Aorta (tissue), 5 donors: ENCODE data around the gene PHOX2B. TPM values are rescaled to one million over a fixed set of nuclear protein-coding genes. Genes with fewer than 3 reads are reported as not detected.
"Not testable (repeated sequence)": the region's sequence is repeated elsewhere in the genome, so short reads cannot be mapped to it uniquely, and the experiment has no call there.

Source experiments
- ATAC-seq: fragments of 200-7000 bp; cut with Tn5 transposase; one replicate; pipeline ENCODE4 v1.9.1; 2022; ENCODE audit warnings: moderate library complexity; ENCODE audit not compliant: low FRiP score
- DNase-seq, 2 donors: peaks; one replicate each; pipeline ENCODE4 v3.0.0-alpha.2; 2020
- H3K27ac ChIP-seq, 2 donors: one replicate each; pipeline ENCODE4 v1.5.1; 2013; ENCODE audit warnings: low read length in 2 of 2, mild to moderate bottlenecking in 2 of 2, moderate library complexity in 2 of 2, control low read depth in 1 of 2, inconsistent platforms in 1 of 2, low read depth in 1 of 2
- H3K27me3 ChIP-seq, 2 donors: one replicate each; pipeline ENCODE4 v1.6.1; 2013; ENCODE audit warnings: control low read depth in 1 of 2, low read length in 1 of 2, mild to moderate bottlenecking in 1 of 2, moderate library complexity in 1 of 2; ENCODE audit not compliant: insufficient read depth in 2 of 2, control insufficient read depth in 1 of 2
- H3K36me3 ChIP-seq, 2 donors: one replicate each; pipeline ENCODE4 v1.6.1; 2013; ENCODE audit warnings: control low read depth in 1 of 2, low read length in 1 of 2, mild to moderate bottlenecking in 1 of 2; ENCODE audit not compliant: insufficient read depth in 2 of 2, control insufficient read depth in 1 of 2
- H3K4me1 ChIP-seq, 2 donors: one replicate each; pipeline ENCODE4 v1.6.1; 2013; ENCODE audit warnings: low read length in 2 of 2, control low read depth in 1 of 2, mild to moderate bottlenecking in 1 of 2, moderate library complexity in 1 of 2; ENCODE audit not compliant: insufficient read depth in 2 of 2, control insufficient read depth in 1 of 2
- H3K4me3 ChIP-seq, 2 donors: one replicate each; pipeline ENCODE4 v1.5.1; 2013; ENCODE audit warnings: low read length in 2 of 2, control low read depth in 1 of 2, mild to moderate bottlenecking in 1 of 2
- H3K9me3 ChIP-seq: one replicate; pipeline ENCODE4 v1.6.1; 2013; ENCODE audit warnings: mild to moderate bottlenecking, low read length; ENCODE audit not compliant: control insufficient read depth
- WGBS, 2 donors: extraction: QIAGEN DNeasy Blood & Tissue Kit; methylation state at CpG; one replicate each; pipeline ENCODE4 v1.1.7; 2013; 5-methylcytosine and 5-hydroxymethylcytosine counted together
- intact Hi-C, 2 donors: fragments of 100-400 bp; cut with DNase I; formaldehyde crosslinking; loops; one replicate each; pipeline versions ENCODE4 v1.14.2 to v1.15.0; 2022
- polyA plus RNA-seq, 2 donors: library from polyadenylated mRNA; stranded (reverse); fragments of 200-250 nt; gene quantifications; one replicate each; pipeline ENCODE4 v1.2.3, GENCODE V29; 2013
- total RNA-seq, 2 donors: library from RNA; stranded (reverse); fragmentation: NEBNext Ultra II Directional; extraction: Animal tissue kit (Norgen Biotek cat#: 25700); gene quantifications; one replicate each; pipeline ENCODE4 v1.2.1, GENCODE V29; 2021
- donor health status: healthy with polysubstance abuse.
- donor health status: Bipolar disorder and iron deficiency.
- donor health status: DM: no; HTN: no; CAD: no.
- donor health status: DM: no; HTN: no; CAD: no.
- donor health status: DM: yes; HTN: yes; CAD: no.

PHOX2B gene
- total and polyA plus RNA-seq, 4 donors: not detected

DNA sequence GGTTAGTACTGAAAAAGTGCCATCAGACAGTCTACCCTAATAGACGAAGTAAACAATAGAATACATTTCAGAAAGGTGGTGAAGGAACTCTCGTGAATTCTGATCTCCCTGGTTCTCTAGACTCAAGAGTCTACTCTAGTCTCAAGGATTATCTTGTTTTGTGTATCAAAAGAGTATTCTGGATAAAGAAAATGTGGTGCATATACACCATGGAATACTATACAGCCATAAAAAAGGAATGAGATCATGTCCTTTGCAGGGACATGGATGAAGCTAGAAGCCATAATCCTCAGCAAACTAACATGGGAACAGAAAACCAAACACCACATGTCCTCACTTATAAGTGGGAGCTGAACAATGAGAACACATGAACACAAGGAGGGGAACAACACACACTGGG is 36.9 kb downstream of the PHOX2B start:
- ATAC-seq, intact Hi-C loops, H3K36me3 ChIP-seq, H3K27me3 ChIP-seq, DNase-seq, H3K27ac ChIP-seq, H3K4me1 ChIP-seq, H3K9me3 ChIP-seq, H3K4me3 ChIP-seq: not testable (repeated sequence)
- 91 to 93% methylated on average over 2 of the region's 2 CpGs for WGBS, 2 donors

DNA sequence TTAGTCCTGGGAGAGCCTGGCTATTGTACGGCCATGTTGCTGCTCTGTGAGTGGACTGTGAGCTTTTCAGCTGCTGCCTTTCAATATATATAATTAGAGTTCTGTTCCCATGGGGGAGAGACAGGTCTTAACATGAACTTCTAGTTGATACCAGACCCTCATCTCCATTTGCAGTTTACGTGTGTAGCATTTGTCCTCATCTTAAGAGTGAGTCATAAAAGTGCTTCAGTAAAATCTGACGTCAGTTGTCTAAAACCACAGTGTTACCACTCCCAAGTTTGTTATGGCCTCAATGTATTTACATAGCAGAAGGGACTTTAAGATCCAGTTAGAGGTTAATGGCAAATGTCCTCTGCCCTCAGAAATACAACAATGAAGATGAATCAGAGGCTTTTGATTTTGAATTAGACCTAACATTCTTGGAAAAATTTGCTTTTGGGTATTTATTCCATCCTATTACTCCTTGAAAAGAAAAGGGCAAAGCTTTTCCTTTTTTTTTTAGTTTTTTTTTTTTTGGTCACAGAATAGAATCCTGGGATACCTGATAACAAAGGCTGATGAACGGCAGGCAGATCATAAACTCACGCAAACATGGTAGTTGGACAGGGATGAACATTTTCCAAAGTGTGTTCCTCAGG is 38.6 kb downstream of the PHOX2B start:
- H3K4me3 ChIP-seq: no peak overlapping the region
- WGBS, 2 donors: 50 to 59% methylated on average over 5 of the region's 5 CpGs
- no peak for DNase-seq
- no peak for ATAC-seq
- no peak overlapping the region for H3K27ac ChIP-seq
- H3K27me3 ChIP-seq: no peaks in the 10 kb centered on the region
- H3K36me3 ChIP-seq: no peaks in the 10 kb centered on the region
- no peaks in the 10 kb centered on the region for H3K9me3 ChIP-seq
- H3K4me1 ChIP-seq: no peaks in the 10 kb centered on the region
- intact Hi-C loops: no loop called here

DNA sequence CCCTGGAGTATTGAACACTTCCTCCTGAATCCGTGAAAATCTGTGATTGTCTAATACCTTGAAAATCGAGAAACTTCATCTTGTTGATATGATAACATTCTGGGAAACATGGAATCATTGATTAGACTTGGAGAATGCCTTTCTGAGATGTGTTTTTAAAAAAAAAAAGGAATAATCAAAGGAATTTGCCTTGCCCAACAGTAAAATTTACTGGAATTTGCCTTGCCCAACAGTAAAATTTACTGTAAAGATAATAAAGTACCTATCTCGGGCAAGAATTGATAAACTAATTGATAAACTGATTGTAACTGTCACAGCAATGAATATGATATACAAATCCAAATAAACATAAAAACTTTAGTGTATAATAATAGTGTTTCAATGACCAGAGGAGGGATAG is 44.7 kb downstream of the PHOX2B start:
- no peak overlapping the region for H3K27ac ChIP-seq
- WGBS, 2 donors: 55 to 67% methylated on average over 3 of the region's 3 CpGs
- no peak overlapping the region for H3K4me3 ChIP-seq
- no peaks in the 10 kb centered on the region for H3K36me3 ChIP-seq
- intact Hi-C loops: no loop called here
- H3K9me3 ChIP-seq: no peaks in the 10 kb centered on the region
- ATAC-seq: no peak
- H3K4me1 ChIP-seq: no peaks in the 10 kb centered on the region
- no peak for DNase-seq
- no peaks in the 10 kb centered on the region for H3K27me3 ChIP-seq

DNA sequence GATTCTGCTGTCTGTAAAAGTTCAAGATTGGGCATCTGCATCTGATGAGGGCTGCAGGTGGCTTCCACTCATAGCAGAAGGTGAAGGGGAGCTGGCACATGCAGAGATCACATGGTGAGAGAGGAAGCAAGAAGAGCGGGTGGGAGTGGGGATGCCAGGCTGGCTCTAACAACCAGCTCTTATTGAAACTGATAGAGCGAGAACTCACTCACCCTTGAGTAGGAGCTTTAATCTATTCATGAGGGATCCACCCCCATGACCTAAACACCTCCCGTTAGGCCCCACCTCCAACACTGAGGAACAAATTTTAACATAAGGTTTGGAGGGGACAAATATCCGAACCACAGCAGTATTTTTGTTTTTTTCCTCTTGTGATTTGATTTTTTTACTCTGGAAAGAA is 45.8 kb downstream of the PHOX2B start:
- Histone ChIP-seq H3K4me1 (no peaks in the 10 kb centered on the region), H3K36me3 (peaks cover 0 to 3% of the 10 kb centered on the region in 2 donors), H3K9me3 (no peaks in the 10 kb centered on the region), H3K27ac (no peak overlapping the region), H3K27me3 (no peaks in the 10 kb centered on the region), H3K4me3 (no peak overlapping the region)
- intact Hi-C loops: no loop called here
- 59 to 70% methylated on average over 4 of the region's 4 CpGs for WGBS, 2 donors
- DNase-seq (no peak), ATAC-seq (no peak)

DNA sequence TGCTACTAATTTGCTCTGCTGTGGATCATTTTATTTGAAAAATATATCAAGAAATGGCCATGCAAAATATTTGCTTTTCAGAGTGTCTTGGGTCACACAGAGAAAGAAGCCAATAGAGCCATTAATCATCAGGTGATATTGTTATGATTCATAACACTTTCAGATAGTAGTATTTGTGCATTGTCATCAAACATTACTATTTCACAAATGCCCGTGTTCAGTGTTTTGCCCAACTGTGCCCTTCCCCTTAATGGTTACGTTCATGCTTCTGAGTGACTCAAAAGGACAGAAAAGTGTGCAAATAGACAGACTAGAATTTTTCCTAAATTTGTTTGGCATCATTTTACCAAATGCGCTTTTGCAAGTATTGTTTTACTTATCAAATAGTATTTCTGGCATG is 46.5 kb downstream of the PHOX2B start:
- H3K9me3 ChIP-seq: no peaks in the 10 kb centered on the region
- no peaks in the 10 kb centered on the region for H3K27me3 ChIP-seq
- intact Hi-C loops: no loop called here
- H3K4me3 ChIP-seq: no peak overlapping the region
- H3K27ac ChIP-seq: no peak overlapping the region
- ATAC-seq (no peak), DNase-seq (no peak)
- WGBS, 2 donors: 43 to 48% methylated on average over 3 of the region's 3 CpGs
- H3K36me3 ChIP-seq: peaks cover 0 to 4% of the 10 kb centered on the region in 2 donors
- no peaks in the 10 kb centered on the region for H3K4me1 ChIP-seq

DNA sequence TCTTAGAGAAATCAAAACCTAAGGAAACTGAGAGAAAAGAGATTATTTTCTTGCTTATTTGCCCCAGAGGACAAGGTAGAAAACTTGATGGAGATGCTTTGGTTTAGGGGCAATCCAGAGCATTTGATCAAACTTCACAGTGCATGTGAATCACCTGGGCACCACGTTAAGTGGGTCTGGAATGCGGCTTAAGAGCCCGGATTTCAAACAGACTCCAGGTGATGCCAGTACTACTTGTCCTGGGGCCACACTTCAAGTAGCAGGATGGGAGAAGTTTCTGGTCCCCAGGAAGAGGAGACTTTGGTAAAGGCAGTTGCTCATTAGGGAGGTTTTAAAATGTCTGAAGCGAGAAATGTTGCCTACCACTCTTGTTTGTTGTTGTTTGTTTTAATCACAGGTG is 51.8 kb downstream of the PHOX2B start:
- H3K27ac ChIP-seq: no peak overlapping the region
- peaks cover 0 to 7% of the 10 kb centered on the region in 2 donors for H3K36me3 ChIP-seq
- 76 to 80% methylated on average over 4 of the region's 4 CpGs for WGBS, 2 donors
- H3K9me3 ChIP-seq: no peaks in the 10 kb centered on the region
- H3K4me3 ChIP-seq: no peak overlapping the region
- ATAC-seq (no peak), DNase-seq (no peak)
- intact Hi-C loops: no loop called here
- H3K4me1 ChIP-seq: no peaks in the 10 kb centered on the region
- H3K27me3 ChIP-seq: no peaks in the 10 kb centered on the region

DNA sequence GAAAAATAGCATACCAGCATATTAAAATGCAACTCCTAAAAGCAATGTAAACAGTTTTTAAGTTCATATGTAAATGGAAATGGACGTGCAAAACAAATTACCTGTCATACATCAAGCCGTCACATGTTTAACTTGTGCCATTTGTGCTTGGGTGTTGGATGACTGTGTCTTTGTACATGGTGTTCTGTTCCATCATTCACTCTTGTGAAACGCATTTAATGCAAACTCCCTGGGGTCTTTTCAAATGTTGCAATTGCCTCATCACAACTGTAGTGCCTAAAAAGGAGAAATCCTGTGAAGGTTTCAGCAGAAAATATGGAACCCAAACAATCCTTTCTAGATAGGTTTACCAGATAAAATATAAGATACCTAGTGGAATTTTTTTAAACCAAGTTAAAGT is 52.4 kb downstream of the PHOX2B start:
- Histone ChIP-seq H3K4me1 (no peaks in the 10 kb centered on the region), H3K27me3 (no peaks in the 10 kb centered on the region), H3K9me3 (no peaks in the 10 kb centered on the region), H3K27ac (no peak overlapping the region), H3K36me3 (peaks cover under 1 to 8% of the 10 kb centered on the region in 2 donors), H3K4me3 (no peak overlapping the region)
- ATAC-seq: no peak
- no peak for DNase-seq
- intact Hi-C loops: no loop called here
- 87 to 89% methylated on average over 3 of the region's 3 CpGs for WGBS, 2 donors

Other genes starting within 250 kb of the PHOX2B start
- 100 to 1,000 TPM; 177 to 191 TPM for gene LIMCH1, start 210.6 kb downstream of the PHOX2B start, total RNA-seq
- 10 to 100 TPM; 31.7 to 40.5 TPM for gene LIMCH1, start 210.6 kb downstream of the PHOX2B start, polyA plus RNA-seq
- 10 to 100 TPM; 28.0 to 33.9 TPM for gene TMEM33, start 186.7 kb upstream of the PHOX2B start, total RNA-seq
- gene TMEM33, start 186.7 kb upstream of the PHOX2B start, polyA plus RNA-seq: 1 to 10 TPM; 5.5 to 6.1 TPM
- gene DCAF4L1, start 233.0 kb upstream of the PHOX2B start, total RNA-seq: under 1 TPM; 0.36 to 0.48 TPM
- gene DCAF4L1, start 233.0 kb upstream of the PHOX2B start, polyA plus RNA-seq: under 1 TPM; 0.05 to 0.25 TPM
- gene SLC30A9, start 241.8 kb upstream of the PHOX2B start, total RNA-seq: 10 to 100 TPM; 36.4 to 40.0 TPM
- gene SLC30A9, start 241.8 kb upstream of the PHOX2B start, polyA plus RNA-seq: 10 to 100 TPM; 17.0 to 19.1 TPM